Measurements from ENCODE around the gene PSMD6. TPM values are rescaled to one million over a fixed set of nuclear protein-coding genes. Genes with fewer than 3 reads are reported as not detected.

Gene PSMD6
- total RNA-seq (2013; cell fraction: nucleolus; rRNA removed): 103 and 104 TPM in 2 replicates
- total RNA-seq (2014; rRNA removed) (107 and 108 TPM in 2 replicates), total RNA-seq (2014; rRNA removed; fragmentation: Illumina TruSeq; extraction: Trizol) (112 and 123 TPM in 2 replicates), total RNA-seq (2021) (89.4 and 91.5 TPM in 2 replicates), polyA plus RNA-seq (2011; rRNA removed) (68.7 and 79.2 TPM in 2 replicates), polyA plus RNA-seq (2014; fragmentation: Illumina TruSeq; extraction: Trizol) (106 and 119 TPM in 2 replicates), polyA plus RNA-seq (2014; fragmentation: Nextera tagmentation; extraction: Ambion mirVana) (100 to 1,000 TPM in 1 of 2 experiments, 10 to 100 TPM in 1; 84.3 to 124 TPM), polyA plus RNA-seq (2014; rRNA removed) (101 and 105 TPM in 2 replicates), polyA plus RNA-seq (2016; fragmentation: Nextera tagmentation; extraction: Ambion mirVana) (100 to 1,000 TPM; 196 to 199 TPM), polyA minus RNA-seq (2011; rRNA and poly(A)+ RNA removed) (39.0 and 53.7 TPM in 2 replicates), Bru-seq, nascent RNA (percentile 96 among the genes with signal in this experiment), BruChase-seq, experiment 1, labeled RNA remaining after a 6-hour chase (percentile 92 among the genes with signal in this experiment), BruChase-seq, experiment 2, labeled RNA remaining after a 2-hour chase (percentile 93 among the genes with signal in this experiment)
- 40.4 TPM for polyA plus RNA-seq (2011; ENCODE audit: low read depth)
- 35.8 and 50.6 TPM in 2 replicates for polyA plus RNA-seq (2011; cell fraction: cytosol; rRNA removed)
- 64.6 and 78.6 TPM in 2 replicates for polyA plus RNA-seq (2011; cell fraction: nucleus; rRNA removed)
- polyA plus RNA-seq (2012): 70.4 and 92.1 TPM in 2 replicates
- polyA minus RNA-seq (2011; cell fraction: cytosol; rRNA and poly(A)+ RNA removed): 18.6 and 21.1 TPM in 2 replicates
- 51.1 and 84.2 TPM in 2 replicates for polyA minus RNA-seq (2011; cell fraction: nucleus; rRNA and poly(A)+ RNA removed)
- long read RNA-seq, experiment 1, transcript PSMD6-201 (8 exons, 1,430 nt): major isoform, 185 of 199 reads
- long read RNA-seq, experiment 1, partial matches to known transcripts: 3 of 199 reads
- long read RNA-seq, experiment 1, other reads (novel, unspliced or antisense): 6 of 199 reads
- long read RNA-seq, experiment 2, transcript PSMD6-209 (8 exons, 1,176 nt): minor isoform, 5 of 1,421 reads
- long read RNA-seq, experiment 2, transcript PSMD6-201 (8 exons, 1,430 nt): major isoform, 1,293 of 1,421 reads
- long read RNA-seq, experiment 2, transcript PSMD6-210 (9 exons, 1,495 nt): minor isoform, 48 of 1,421 reads
- long read RNA-seq, experiment 2, partial matches to known transcripts: 47 of 1,421 reads
- long read RNA-seq, experiment 2, other reads (novel, unspliced or antisense): 24 of 1,421 reads

GRCh38 chr3:64023187-64023860 lies at the start of gene PSMD6:
Gene PSMD6, minus strand, starts transcription at chr3:64023494. Its CDS starts 75 bp downstream, at chr3:64023419.
- H3K79me2 ChIP-seq (ENCODE audit: control insufficient read depth, insufficient read depth, low read length): peaks cover 29% of the 10 kb centered on the region
- peak within 1 kb of the TSS; percentile 86 for H3K4me3 ChIP-seq
- ATAC-seq: peak; percentile 95
- peak within 1 kb of the TSS; percentile 95 for H3K9ac ChIP-seq (ENCODE audit: control insufficient read depth, insufficient read depth, low read length)
- DNase-seq (ENCODE audit: low read depth, low spot score): peak; percentile 49
- RAD21 ChIA-PET (ENCODE audit: unreplicated experiment): interaction anchor here (0.6 to 2.7 kb wide), 10 partner anchors 13 to 461 kb away, joined by 3 to 13 read pairs (median 3); partner anchors contain the start of gene SCAANT1
- POLR2A ChIA-PET: interaction anchor here (0.6 to 1.0 kb wide), 3 partner anchors 27 to 460 kb away, joined by 3 read pairs; no protein-coding TSS in a partner anchor
- H3K27me3 ChIP-seq (replicated peaks in 1 of 2; ENCODE audit: control insufficient read depth in 2 of 2, insufficient read depth in 2 of 2, low read length in 1 of 2): no peaks in the 10 kb centered on the region
- 4% methylated on average over 59 of the region's 59 CpGs for WGBS (ENCODE audit: insufficient coverage, insufficient replicate concordance, low lambda C conversion rate, missing lambda C conversion rate)
- peak within 1 kb of the TSS; percentile 82 for H2AFZ ChIP-seq (ENCODE audit: control insufficient read depth, low read depth, low read length)
- H3K4me2 ChIP-seq (ENCODE audit: control insufficient read depth, insufficient read depth): peak within 1 kb of the TSS; percentile 97
- H3K4me1 ChIP-seq (ENCODE audit: control insufficient read depth, insufficient read depth, low read length): no peaks in the 10 kb centered on the region
- CTCF ChIA-PET: interaction anchor here (0.6 to 6.0 kb wide), 37 partner anchors 10 to 469 kb away, joined by 3 to 66 read pairs (median 4); partner anchors contain the start of gene PRICKLE2
- H3K36me3 ChIP-seq (ENCODE audit: control insufficient read depth in 2 of 2, insufficient read depth in 2 of 2, low read length in 1 of 2): peaks cover 0 to 3% of the 10 kb centered on the region in 2 experiments; a peak in 1 of 4 replicates
- in situ Hi-C loops (cut with MboI) (no loop called here), intact Hi-C loops (cut with micrococcal nuclease; ENCODE audit: unreplicated experiment) (no loop called here)
- BruUV-seq (replicated peaks): no TSS peak
- SMC1A ChIA-PET (ENCODE audit: uncharacterized antibody, unreplicated experiment): interaction anchor here (0.7 to 2.6 kb wide), 13 partner anchors 15 to 673 kb away, joined by 3 to 12 read pairs (median 4); partner anchors contain the start of gene PRICKLE2
- peak; percentile 71 for FAIRE-seq
- no peaks in the 10 kb centered on the region for H3K9me3 ChIP-seq (replicated peaks; ENCODE audit: control insufficient read depth, insufficient read depth, low read length)
- no peaks in the 10 kb centered on the region for H4K20me1 ChIP-seq (ENCODE audit: control insufficient read depth, insufficient read depth)
- H3K27ac ChIP-seq (ENCODE audit: control insufficient read depth, insufficient read depth): peak within 1 kb of the TSS; percentile 87
- TF ChIP-seq SUPT20H (IDR thresholded peaks at IDR 0.05; ENCODE audit: borderline replicate concordance, control insufficient read depth, low read depth, low read length) (no peak), ASH2L (IDR thresholded peaks at IDR 0.05; ENCODE audit: borderline replicate concordance, low read depth) (peak; percentile 93), RELB (IDR thresholded peaks at IDR 0.05; ENCODE audit: low read depth) (peak; percentile 60; the same call in 1 of the 2 replicates), NFXL1 (IDR thresholded peaks at IDR 0.05; ENCODE audit: borderline replicate concordance) (no peak; the same call in none of the 2 replicates), FOS (IDR thresholded peaks at IDR 0.05; ENCODE audit: borderline replicate concordance, extremely low read depth, insufficient read length) (no peak), MLLT1 (IDR thresholded peaks at IDR 0.05) (no peak), POLR2A (IDR thresholded peaks at IDR 0.05; ENCODE audit: low read depth, low read length) (peak; percentile 97), EZH2 (IDR thresholded peaks at IDR 0.05; ENCODE audit: borderline replicate concordance, control insufficient read depth, low read depth, low read length) (no peak), DPF2 (IDR thresholded peaks at IDR 0.05) (peak; percentile 76), CHD2 (IDR thresholded peaks at IDR 0.05; ENCODE audit: borderline replicate concordance, low read depth, low read length) (peak; percentile 50; the same call in 1 of the 2 replicates)
